ENCODE results near the gene KRTAP9-1. TPM values are rescaled to one million over a fixed set of nuclear protein-coding genes. Genes with fewer than 3 reads are reported as not detected.
"Not testable (repeated sequence)": the region's sequence is repeated elsewhere in the genome, so short reads cannot be mapped to it uniquely, and the experiment has no call there.

The KRTAP9-1 gene
- total RNA-seq (ENCODE audit: low replicate concordance) = not detected in 2 replicates

DNA sequence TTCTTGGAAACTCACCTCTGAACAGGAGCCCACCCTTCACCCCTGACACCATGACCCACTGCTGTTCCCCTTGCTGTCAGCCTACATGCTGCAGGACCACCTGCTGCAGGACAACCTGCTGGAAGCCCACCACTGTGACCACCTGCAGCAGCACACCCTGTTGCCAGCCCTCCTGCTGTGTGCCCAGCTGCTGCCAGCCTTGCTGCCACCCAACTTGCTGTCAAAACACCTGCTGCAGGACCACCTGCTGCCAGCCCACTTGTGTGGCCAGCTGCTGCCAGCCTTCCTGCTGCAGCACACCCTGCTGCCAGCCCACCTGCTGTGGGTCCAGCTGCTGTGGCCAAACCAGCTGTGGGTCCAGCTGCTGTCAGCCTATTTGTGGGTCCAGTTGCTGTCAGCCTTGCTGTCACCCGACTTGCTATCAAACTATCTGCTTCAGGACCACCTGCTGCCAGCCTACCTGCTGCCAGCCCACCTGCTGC lies at the start of gene KRTAP9-1:
Gene KRTAP9-1 (plus strand): TSS at position 51 of the 482 bp plus-strand sequence. CDS start 0 bp downstream, at position 51.
- not testable (repeated sequence) for H3K36me3 Mint-ChIP-seq; H3K79me2 ChIP-seq (ENCODE audit: low read depth)

GRCh38 chr17:41140360-41141131 lies 49.1 kb upstream of the KRTAP9-1 start, which contains the start of gene KRTAP4-6:
KRTAP4-6 (minus strand) TSS chr17:41140544; CDS start chr17:41140487, 57 bp downstream.
- Histone ChIP-seq H3K36me3 (no peaks in the 10 kb centered on the region), H3K27ac (no peak within 1 kb of the TSS), H3K9ac (no peak within 1 kb of the TSS), H3F3A (ENCODE audit: low read depth) (no peaks in the 10 kb centered on the region), H3K79me2 (ENCODE audit: low read depth) (no peaks in the 10 kb centered on the region), H3K4me3 (no peak within 1 kb of the TSS), H2AFZ (replicated peaks) (no peak within 1 kb of the TSS), H4K20me1 (ENCODE audit: low read depth) (no peaks in the 10 kb centered on the region), H3K9me3 (ENCODE audit: low read depth) (peaks cover 10% of the 10 kb centered on the region), H3K4me2 (no peak within 1 kb of the TSS), H3K27me3 (no peaks in the 10 kb centered on the region), H3K4me1 (no peaks in the 10 kb centered on the region)
- peaks cover 2% of the 10 kb centered on the region for H3K27me3 Mint-ChIP-seq (ENCODE audit: insufficient read depth, low read depth)
- no peak for DNase-seq (ENCODE audit: low spot score)
- H3K27ac Mint-ChIP-seq = no peak within 1 kb of the TSS
- H3K36me3 Mint-ChIP-seq = no peaks in the 10 kb centered on the region
- no peaks in the 10 kb centered on the region for H3K4me1 Mint-ChIP-seq
- peaks cover 22% of the 10 kb centered on the region for H3K9me3 Mint-ChIP-seq
- H3K4me3 Mint-ChIP-seq = no peak within 1 kb of the TSS
- TF ChIP-seq EZH2 (IDR thresholded peaks at IDR 0.05) (no peak), EZH2phosphoT487 (IDR thresholded peaks at IDR 0.05) (no peak), CTCF (IDR thresholded peaks at IDR 0.05) (no peak)

More for the DNA sequence above, at the start of gene KRTAP9-1:
- H3K4me1 ChIP-seq; H3K9me3 ChIP-seq (ENCODE audit: low read depth); DNase-seq (ENCODE audit: low spot score); H4K20me1 ChIP-seq (ENCODE audit: low read depth); H3K4me1 Mint-ChIP-seq; H3K4me2 ChIP-seq; H2AFZ ChIP-seq (replicated peaks); H3K4me3 ChIP-seq; H3K4me3 Mint-ChIP-seq; H3K9ac ChIP-seq; H3K9me3 Mint-ChIP-seq; H3K27me3 ChIP-seq; H3K27ac ChIP-seq; H3K27me3 Mint-ChIP-seq (ENCODE audit: insufficient read depth, low read depth); H3F3A ChIP-seq (ENCODE audit: low read depth); H3K36me3 ChIP-seq; H3K27ac Mint-ChIP-seq: not testable (repeated sequence)

DNA sequence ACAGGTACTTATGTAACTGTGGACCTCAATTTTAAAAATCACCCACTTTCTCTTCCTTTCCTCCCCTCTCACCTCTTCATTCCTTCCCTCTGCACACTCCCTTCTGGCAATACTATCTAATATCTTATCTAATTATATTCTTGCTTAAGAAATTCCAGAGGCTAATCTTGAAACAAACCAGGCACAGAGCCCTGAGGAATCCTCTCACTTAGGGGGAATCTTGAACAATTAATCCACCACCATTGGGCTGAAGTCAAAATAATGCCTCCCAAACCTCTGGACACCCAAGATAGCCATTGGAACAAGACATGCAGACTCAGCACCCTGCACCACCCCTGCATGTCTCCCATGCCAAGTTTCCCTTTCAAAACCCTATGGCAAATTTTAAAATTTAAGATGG lies 48.3 kb upstream of the KRTAP9-1 start:
- Histone ChIP-seq H3F3A (ENCODE audit: low read depth) (no peaks in the 10 kb centered on the region), H3K9me3 (ENCODE audit: low read depth) (peaks cover 10% of the 10 kb centered on the region), H3K27me3 (no peaks in the 10 kb centered on the region), H3K4me1 (no peaks in the 10 kb centered on the region), H3K4me3 (no peak overlapping the region), H3K9ac (no peak overlapping the region), H3K36me3 (no peaks in the 10 kb centered on the region), H3K4me2 (no peak overlapping the region), H2AFZ (replicated peaks) (no peak overlapping the region), H3K27ac (no peak overlapping the region), H4K20me1 (ENCODE audit: low read depth) (no peaks in the 10 kb centered on the region), H3K79me2 (ENCODE audit: low read depth) (no peaks in the 10 kb centered on the region)
- no peaks in the 10 kb centered on the region for H3K36me3 Mint-ChIP-seq
- H3K27ac Mint-ChIP-seq = no peak overlapping the region
- DNase-seq (ENCODE audit: low spot score) = no peak
- no peak for TF ChIP-seq EZH2 (IDR thresholded peaks at IDR 0.05)
- TF ChIP-seq CTCF (IDR thresholded peaks at IDR 0.05) = no peak
- TF ChIP-seq EZH2phosphoT487 (IDR thresholded peaks at IDR 0.05) = no peak
- peaks cover 2% of the 10 kb centered on the region for H3K27me3 Mint-ChIP-seq (ENCODE audit: insufficient read depth, low read depth)
- peaks cover 22% of the 10 kb centered on the region for H3K9me3 Mint-ChIP-seq
- H3K4me3 Mint-ChIP-seq = no peak overlapping the region
- no peaks in the 10 kb centered on the region for H3K4me1 Mint-ChIP-seq

- no peak for TF ChIP-seq CTCF (IDR thresholded peaks at IDR 0.05)
Observed at GRCh38 chr17:41144846-41145245, 44.8 kb upstream of the KRTAP9-1 start.

More at GRCh38 chr17:41144846-41145245, 44.8 kb upstream of the KRTAP9-1 start:
- Histone ChIP-seq H3K36me3 (no peaks in the 10 kb centered on the region), H3K9me3 (ENCODE audit: low read depth) (peaks cover 6% of the 10 kb centered on the region), H4K20me1 (ENCODE audit: low read depth) (no peaks in the 10 kb centered on the region), H3K4me2 (no peak overlapping the region), H3K4me3 (no peak overlapping the region), H3K27me3 (no peaks in the 10 kb centered on the region), H3K9ac (no peak overlapping the region), H3K4me1 (no peaks in the 10 kb centered on the region), H3K27ac (no peak overlapping the region), H2AFZ (replicated peaks) (no peak overlapping the region), H3F3A (ENCODE audit: low read depth) (no peaks in the 10 kb centered on the region), H3K79me2 (ENCODE audit: low read depth) (no peaks in the 10 kb centered on the region)
- H3K27ac Mint-ChIP-seq = no peak overlapping the region
- no peaks in the 10 kb centered on the region for H3K36me3 Mint-ChIP-seq
- H3K4me3 Mint-ChIP-seq = no peak overlapping the region
- peaks cover 16% of the 10 kb centered on the region for H3K9me3 Mint-ChIP-seq
- H3K4me1 Mint-ChIP-seq = no peaks in the 10 kb centered on the region
- no peak for DNase-seq (ENCODE audit: low spot score)
- peaks cover 2% of the 10 kb centered on the region for H3K27me3 Mint-ChIP-seq (ENCODE audit: insufficient read depth, low read depth)

Measured in neural progenitor cell (in vitro differentiated cells).